ENCODE measurements around the gene SMIM35. TPM values are rescaled to one million over a fixed set of nuclear protein-coding genes. Genes with fewer than 3 reads are reported as not detected.
A peak's percentile ranks its signal among the peaks of the same experiment; 100 is the strongest.

The SMIM35 gene
- polyA plus RNA-seq, 1 of the 3 experiments (the other 2 are of a cell fraction), result not detected

GRCh38 chr11:118111019-118111743, 24.4 kb upstream of the SMIM35 start:
- DNase-seq, result no peak
- Histone ChIP-seq H3K9me2 (no peaks in the 10 kb centered on the region), H3K4me3 (ENCODE audit: low read depth in 2 of 2, low read length in 1 of 2) (no peak overlapping the region), H3K79me2 (ENCODE audit: insufficient read depth) (no peaks in the 10 kb centered on the region), H3K27me3 (ENCODE audit: insufficient read depth) (no peaks in the 10 kb centered on the region), H3K36me3 (replicated peaks in 1 of 2; ENCODE audit: control insufficient read depth in 1 of 2, insufficient read depth in 2 of 2, low read length in 1 of 2) (no peaks in the 10 kb centered on the region), H4K20me1 (ENCODE audit: insufficient read depth) (no peaks in the 10 kb centered on the region), H3K27ac (ENCODE audit: low read depth in 2 of 2, low read length in 1 of 2) (no peak overlapping the region), H3K9ac (no peak overlapping the region), H3K4me1 (ENCODE audit: control insufficient read depth in 1 of 2, insufficient read depth in 2 of 2, low read depth in 1 of 2, low read length in 1 of 2) (no peaks in the 10 kb centered on the region), H3K4me2 (no peak overlapping the region), H3F3A (replicated peaks; ENCODE audit: insufficient read depth) (no peaks in the 10 kb centered on the region), H2AFZ (ENCODE audit: low read depth) (no peak overlapping the region), H3K9me3 (no peaks in the 10 kb centered on the region)
- ChIA-PET CTCF (no interaction called here), POLR2A (no interaction called here)
- TF ChIP-seq PBX3 (IDR thresholded peaks at IDR 0.05), result no peak
- no peak for TF ChIP-seq POLR2AphosphoS5 (IDR thresholded peaks at IDR 0.05; ENCODE audit: low read depth, low read length)
- no peak for TF ChIP-seq JUND (IDR thresholded peaks at IDR 0.05)
- TF ChIP-seq FOXM1 (IDR thresholded peaks at IDR 0.05; ENCODE audit: low read depth), result no peak
- TF ChIP-seq EP300 (IDR thresholded peaks at IDR 0.05; ENCODE audit: borderline replicate concordance in 1 of 2, low read depth in 1 of 2, low read length in 1 of 2), result no peak
- no peak for TF ChIP-seq TAF1 (IDR thresholded peaks at IDR 0.05; ENCODE audit: borderline replicate concordance, low read depth, low read length)
- 47% methylated on average over 8 of the region's 8 CpGs for WGBS (ENCODE audit: low lambda C conversion rate)

GRCh38 chr11:118109231-118109630, 22.5 kb upstream of the SMIM35 start:
- no peak for DNase-seq
- H3K9ac ChIP-seq, result no peak overlapping the region
- CTCF ChIA-PET, result interaction anchor here (0.6 to 0.8 kb wide), 3 partner anchors 11 to 269 kb away, joined by 3 read pairs; no protein-coding TSS in a partner anchor
- no peak overlapping the region for H3K4me2 ChIP-seq
- H3K4me1 ChIP-seq (ENCODE audit: control insufficient read depth in 1 of 2, insufficient read depth in 2 of 2, low read depth in 1 of 2, low read length in 1 of 2), result no peaks in the 10 kb centered on the region
- no peaks in the 10 kb centered on the region for H3K9me2 ChIP-seq
- H3K27ac ChIP-seq (ENCODE audit: low read depth in 2 of 2, low read length in 1 of 2), result no peak overlapping the region
- H3K9me3 ChIP-seq, result no peaks in the 10 kb centered on the region
- no peak overlapping the region for H3K4me3 ChIP-seq (ENCODE audit: low read depth in 2 of 2, low read length in 1 of 2)
- no peak overlapping the region for H2AFZ ChIP-seq (ENCODE audit: low read depth)
- POLR2A ChIA-PET, result no interaction called here
- H3K79me2 ChIP-seq (ENCODE audit: insufficient read depth), result no peaks in the 10 kb centered on the region
- WGBS (ENCODE audit: low lambda C conversion rate), result 0% methylated on average over 2 of the region's 2 CpGs
- H3F3A ChIP-seq (replicated peaks; ENCODE audit: insufficient read depth), result no peaks in the 10 kb centered on the region
- no peaks in the 10 kb centered on the region for H4K20me1 ChIP-seq (ENCODE audit: insufficient read depth)
- no peaks in the 10 kb centered on the region for H3K36me3 ChIP-seq (replicated peaks in 1 of 2; ENCODE audit: control insufficient read depth in 1 of 2, insufficient read depth in 2 of 2, low read length in 1 of 2)
- H3K27me3 ChIP-seq (ENCODE audit: insufficient read depth), result no peaks in the 10 kb centered on the region
- no peak for TF ChIP-seq IRF3 (IDR thresholded peaks at IDR 0.05; ENCODE audit: low read depth, low read length)
- no peak for TF ChIP-seq USF1 (IDR thresholded peaks at IDR 0.05; ENCODE audit: borderline replicate concordance, low read depth)
- TF ChIP-seq FOXM1 (IDR thresholded peaks at IDR 0.05; ENCODE audit: low read depth), result no peak
- no peak for TF ChIP-seq TEAD4 (IDR thresholded peaks at IDR 0.05; ENCODE audit: borderline replicate concordance, insufficient read depth)
- peak; percentile 15; the same call in 1 of the 2 replicates for TF ChIP-seq NFIC (IDR thresholded peaks at IDR 0.05; ENCODE audit: borderline replicate concordance)
- peak; percentile 68; the same call in 1 of the 2 replicates for TF ChIP-seq TCF12 (IDR thresholded peaks at IDR 0.05)
- peak; percentile 59 for TF ChIP-seq PBX3 (IDR thresholded peaks at IDR 0.05)
- no peak for TF ChIP-seq GABPA (IDR thresholded peaks at IDR 0.05; ENCODE audit: low read depth)
- no peak for TF ChIP-seq TAF1 (IDR thresholded peaks at IDR 0.05; ENCODE audit: borderline replicate concordance, low read depth, low read length)
- no peak for TF ChIP-seq POLR2AphosphoS5 (IDR thresholded peaks at IDR 0.05; ENCODE audit: low read depth, low read length)
- TF ChIP-seq REST (IDR thresholded peaks at IDR 0.05; ENCODE audit: low read depth, low read length), result no peak
- no peak for TF ChIP-seq ELF1 (IDR thresholded peaks at IDR 0.05)
- TF ChIP-seq SIN3A (IDR thresholded peaks at IDR 0.05; ENCODE audit: borderline replicate concordance, low read depth, low read length), result no peak
- no peak for TF ChIP-seq ZBTB33 (IDR thresholded peaks at IDR 0.05; ENCODE audit: borderline replicate concordance, low read depth)

All from SK-N-SH (cell line).